Measurements from ENCODE around the gene FFAR2.
A peak's percentile ranks its signal among the peaks of the same experiment; 100 is the strongest.
"Not testable (repeated sequence)": the region's sequence is repeated elsewhere in the genome, so short reads cannot be mapped to it uniquely, and the experiment has no call there.

FFAR2 gene

DNA sequence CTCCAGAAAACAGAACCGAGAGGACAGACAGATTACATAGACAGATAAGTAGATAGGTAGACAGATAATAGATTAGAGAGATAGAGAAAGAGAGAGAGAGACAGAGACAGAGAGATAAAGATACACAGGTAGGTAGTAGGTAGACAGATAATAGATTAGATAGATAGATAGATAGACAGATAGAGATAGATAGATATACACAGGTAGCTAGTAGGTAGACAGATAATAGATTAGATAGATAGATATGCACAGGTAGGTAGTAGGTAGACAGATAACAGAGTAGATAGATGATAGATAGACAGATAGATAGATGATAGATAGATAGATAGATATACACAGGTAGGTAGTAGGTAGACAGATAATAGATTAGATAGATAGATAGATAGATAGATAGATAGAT is 10.1 kb downstream of the FFAR2 start:
- no peak for DNase-seq

DNA sequence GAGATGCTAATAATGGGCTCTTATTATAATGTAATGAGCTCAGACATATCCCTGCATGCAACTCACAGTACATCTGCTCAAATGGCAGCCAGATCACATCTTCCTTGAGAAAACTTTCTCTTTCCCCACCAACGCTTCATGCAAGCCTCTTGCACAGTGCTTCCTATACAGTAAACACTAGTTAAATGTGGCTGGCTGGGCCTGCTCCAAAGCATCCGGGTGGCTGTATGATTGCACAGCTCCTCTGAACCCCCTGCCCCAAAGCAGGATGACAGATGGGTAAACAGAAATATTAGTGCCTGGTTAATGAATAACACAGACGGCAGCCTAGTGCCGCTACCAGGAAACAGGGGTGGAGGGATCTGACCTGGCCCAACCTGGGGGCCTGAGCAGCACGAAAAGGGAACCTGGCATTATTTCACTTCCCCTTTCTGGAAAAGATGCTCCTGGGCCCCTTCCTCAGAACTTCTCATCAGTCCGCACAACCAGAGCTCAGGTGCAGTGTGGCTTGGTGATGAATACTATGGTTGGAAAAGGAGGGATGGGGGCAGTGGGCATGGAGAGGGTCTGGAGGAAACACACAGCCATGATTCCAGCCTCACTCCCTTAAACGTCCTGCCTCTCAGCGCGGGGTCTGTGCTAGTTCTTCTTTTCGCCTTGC is 10.8 kb downstream of the FFAR2 start:
- DNase-seq = no peak

DNA sequence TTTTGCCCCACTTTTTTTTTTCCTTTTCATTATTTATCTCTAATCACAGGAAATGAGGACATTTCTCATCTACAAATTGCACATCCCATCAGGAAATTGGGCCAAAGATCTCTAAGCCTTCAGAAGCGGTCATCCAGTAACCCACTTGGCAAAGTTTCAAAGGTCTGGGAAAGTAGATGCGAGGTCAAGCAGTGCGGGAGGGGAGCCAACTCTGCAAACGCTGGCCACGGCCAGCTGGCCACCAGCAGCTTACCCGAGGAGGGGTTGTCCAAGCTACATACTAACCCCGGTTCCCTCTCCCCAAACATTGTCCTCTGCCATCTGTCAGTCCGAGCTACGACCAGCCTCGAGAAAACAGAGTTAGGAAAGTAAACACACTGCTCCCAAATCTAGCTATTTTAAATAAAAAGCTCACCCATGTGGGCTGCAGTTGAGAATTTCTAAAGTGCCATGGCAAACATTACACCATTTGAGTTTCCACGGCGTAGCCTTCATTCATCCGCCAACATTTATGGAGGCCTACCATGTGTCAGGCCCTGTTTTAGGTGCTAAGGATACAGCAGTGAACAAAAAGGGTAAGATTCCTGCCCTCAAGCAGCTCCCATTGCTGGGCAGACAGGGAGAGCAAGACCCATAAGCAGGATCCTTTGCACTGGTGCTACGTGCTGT is 11.5 kb downstream of the FFAR2 start:
- no peak for DNase-seq

DNA sequence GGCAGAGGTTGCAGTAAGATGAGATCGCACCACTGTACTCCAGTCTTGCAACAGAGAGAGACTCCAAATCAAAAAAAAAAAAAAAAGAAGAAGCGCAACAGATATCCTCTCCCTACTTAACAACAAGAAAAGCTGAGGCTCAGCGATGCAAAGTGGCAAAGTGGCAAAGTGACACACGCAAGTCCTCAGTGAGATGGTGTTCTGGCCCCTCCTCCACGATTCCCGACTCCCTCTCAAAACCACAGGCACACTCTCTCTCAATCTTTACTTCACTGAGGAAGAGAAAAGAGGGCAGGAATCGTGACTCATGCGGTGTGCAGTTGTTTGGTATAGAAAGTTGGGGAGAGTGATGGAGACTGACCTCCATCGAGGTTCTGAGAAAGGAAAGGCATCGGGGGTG is 12.6 kb downstream of the FFAR2 start:
- no peak for DNase-seq

DNA sequence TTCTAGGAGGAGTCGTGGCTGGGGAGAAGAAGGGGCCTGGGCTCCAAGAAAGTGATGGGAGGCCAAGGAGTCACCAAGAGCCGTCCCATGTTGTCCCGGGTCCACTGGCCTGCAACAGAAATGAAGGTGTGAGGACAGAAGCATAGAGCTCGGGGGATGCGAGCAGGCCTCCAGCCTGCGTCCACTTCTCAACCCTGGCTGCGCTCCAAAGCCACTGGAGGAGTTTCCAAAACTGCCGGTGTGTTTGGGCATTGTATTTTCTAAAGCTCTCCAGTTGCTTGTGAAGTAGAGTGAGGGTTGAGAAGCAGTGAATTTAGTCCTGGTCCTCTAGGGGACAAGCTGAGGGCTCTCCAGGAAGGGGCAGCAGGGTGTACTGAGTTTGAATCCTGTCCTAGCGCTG is 13.0 kb downstream of the FFAR2 start:
- DNase-seq = no peak

DNA sequence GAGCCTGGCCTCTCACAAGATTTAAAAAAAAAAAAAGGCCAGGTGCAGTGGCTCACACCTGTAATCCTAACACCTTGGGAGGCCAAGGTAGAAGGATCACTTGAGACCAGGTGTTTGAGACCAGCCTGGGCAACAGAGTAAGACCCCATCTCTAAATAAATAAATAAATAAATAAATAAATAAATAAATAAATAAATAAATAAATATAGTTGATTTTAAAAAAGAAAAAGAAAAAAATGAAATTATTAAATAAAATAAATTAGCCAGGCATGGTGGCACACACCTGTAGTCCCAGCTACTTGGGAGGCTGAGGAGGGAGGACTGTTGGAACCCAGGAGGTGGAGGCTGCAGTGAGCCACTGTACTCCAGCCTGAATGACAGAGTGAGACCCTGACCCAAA is 13.7 kb downstream of the FFAR2 start:
- not testable (repeated sequence) for DNase-seq

DNA sequence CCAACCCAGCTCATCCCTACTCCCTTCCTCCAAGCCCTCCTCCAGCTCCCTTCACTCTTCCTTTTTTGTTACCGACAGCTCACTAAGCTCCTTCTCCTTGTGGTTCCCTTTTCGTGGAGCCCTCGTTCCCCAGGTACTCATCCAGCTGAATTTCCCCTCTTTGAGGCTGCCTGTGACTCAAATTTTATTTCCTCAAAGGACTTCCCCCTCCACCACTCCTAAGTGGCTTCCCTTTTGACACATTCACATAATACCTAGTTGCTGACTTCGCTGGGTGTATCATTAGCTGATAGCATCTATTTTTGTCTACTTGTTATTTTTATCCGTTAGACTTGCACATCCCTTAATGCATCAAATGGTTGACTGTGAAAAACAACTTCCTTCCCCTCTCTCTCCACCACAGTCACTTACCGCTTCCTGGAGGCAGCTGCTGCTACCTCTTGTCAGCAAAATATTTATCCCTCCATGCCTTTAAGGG is 14.5 kb downstream of the FFAR2 start:
- no peak for DNase-seq

DNA sequence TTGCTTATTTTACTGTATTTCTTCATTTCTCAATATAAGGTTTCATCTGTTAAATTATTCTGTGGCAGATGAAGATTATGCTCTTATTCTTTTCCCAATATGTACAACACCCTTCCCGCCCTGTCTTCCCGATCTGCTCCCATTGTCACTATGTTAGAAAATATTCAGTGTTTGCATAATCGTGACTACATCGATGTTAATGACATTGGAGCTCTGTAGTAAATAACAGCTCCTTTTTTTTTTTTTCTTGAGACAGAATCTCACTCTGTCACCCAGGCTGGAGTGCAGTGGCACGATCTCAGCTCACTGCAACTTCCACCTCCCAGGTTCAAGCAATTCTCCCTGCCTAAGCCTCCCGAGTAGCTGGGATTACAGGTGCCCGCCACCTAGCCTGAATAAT is 14.9 kb downstream of the FFAR2 start:
- DNase-seq = not testable (repeated sequence)

DNA sequence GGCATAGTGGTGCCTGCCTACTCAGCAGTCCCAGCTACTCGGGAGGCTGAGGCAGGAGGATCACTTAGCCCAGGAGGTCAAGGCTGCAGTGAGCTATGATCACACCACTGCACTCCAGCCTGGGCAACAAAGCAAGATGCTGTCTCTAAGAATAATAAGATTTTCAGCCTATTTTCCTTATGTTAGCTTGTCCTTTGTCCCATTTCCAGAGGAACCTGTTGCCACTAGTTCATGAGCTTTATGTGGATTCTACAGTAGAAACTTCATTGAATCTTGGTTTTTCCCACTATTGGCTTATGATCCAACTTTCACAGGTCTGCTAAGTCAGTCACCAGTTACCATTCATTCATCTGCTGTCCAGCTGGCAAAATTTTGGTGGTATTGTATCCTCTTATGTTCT is 18.2 kb downstream of the FFAR2 start:
- no peak for DNase-seq

DNA sequence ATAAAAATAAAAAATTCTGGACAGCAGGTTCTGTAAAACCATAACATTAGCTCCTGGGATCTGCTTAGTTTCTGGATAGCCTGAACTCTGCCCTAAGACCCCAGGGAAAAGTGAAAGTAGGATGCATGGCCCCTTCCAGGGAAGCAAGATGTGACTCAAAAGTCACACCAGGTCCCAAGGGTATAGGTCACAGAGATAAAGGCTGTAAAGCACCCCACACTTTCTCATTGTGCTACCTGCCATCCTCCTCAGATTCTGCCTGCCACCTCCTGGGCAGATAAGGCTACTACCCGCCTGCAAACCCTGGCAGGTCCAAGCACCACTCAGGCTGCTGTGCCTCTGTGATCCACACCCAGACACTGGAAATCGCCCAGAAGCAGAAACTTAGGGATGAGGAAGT is 20.6 kb downstream of the FFAR2 start:
- no peak for DNase-seq

DNA sequence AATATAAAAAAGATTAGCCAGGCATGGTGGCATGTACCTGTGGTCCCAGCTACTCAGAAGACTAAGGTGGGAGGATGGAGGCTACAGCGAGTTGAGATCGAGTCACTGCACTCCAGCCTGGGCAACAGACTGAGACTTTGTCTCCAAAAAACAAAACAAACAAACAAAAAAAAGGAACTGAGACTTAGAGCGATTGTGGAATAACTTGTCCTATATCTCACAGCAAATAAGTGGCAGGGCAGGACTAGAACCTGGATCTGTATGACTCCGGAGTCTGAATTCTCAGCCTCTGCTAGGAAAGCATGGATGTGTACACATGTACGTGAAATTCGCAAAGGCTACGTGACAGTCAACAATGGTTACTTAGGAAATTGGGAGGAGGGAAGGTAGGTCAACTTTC is 22.1 kb downstream of the FFAR2 start:
- no peak for DNase-seq

DNA sequence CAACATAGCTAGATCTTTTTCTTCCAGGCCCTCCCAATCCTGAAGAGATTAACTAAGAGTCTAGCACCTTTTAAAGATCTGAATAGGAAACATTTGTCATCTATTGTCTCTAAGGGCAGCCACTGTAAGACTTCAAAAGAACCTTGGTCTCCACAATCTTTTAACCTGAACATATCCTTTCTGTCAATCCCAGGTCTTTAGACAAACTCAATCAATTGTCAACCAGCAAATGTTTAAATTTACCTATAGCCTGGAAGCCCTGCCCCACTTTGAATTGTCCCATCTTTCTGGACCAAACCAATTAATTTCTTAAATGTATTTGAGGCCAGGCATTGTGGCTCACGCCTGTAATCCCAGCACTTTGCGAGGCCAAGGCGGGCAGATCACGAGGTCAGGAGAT is 23.0 kb downstream of the FFAR2 start:
- DNase-seq = not testable (repeated sequence)

DNA sequence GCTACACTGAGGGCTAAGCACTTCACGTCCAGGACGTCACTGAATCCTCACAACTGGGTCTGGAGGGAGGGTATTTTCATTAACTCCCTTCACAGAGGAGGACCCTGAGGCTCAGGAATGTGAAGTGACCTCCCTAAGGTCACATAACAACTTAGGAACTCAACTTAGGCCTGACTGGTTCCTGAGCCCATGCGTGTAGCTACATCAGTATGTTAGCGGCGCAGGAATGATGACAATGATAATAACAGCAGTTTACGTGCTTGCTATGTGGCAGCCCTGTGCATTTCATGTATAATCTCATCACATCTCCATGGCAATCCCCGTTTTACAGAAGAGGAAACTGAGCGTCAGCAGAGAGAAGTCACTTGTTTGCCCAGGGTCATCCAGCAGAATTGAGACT is 23.9 kb downstream of the FFAR2 start:
- no peak for DNase-seq

DNA sequence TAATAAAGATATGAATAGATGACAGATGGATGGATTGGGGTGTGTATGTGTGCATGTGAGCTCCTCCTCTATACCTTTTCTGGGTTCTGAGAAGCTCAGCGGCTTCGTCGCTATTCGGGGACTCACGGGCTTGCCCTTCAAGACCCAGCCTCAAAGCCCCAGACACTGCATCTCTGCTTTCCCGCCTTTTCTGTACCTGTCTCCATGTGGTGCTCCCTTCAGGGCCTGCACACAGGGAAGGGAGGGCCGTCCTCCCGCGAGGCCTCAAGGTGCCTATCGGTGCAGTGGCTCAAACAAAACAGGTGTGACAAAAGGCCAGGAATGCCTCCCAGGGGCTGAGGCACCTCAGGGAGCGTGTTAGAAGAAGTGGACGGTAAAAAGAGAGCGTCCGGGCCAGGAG is 26.0 kb downstream of the FFAR2 start:
- no peak for DNase-seq

DNA sequence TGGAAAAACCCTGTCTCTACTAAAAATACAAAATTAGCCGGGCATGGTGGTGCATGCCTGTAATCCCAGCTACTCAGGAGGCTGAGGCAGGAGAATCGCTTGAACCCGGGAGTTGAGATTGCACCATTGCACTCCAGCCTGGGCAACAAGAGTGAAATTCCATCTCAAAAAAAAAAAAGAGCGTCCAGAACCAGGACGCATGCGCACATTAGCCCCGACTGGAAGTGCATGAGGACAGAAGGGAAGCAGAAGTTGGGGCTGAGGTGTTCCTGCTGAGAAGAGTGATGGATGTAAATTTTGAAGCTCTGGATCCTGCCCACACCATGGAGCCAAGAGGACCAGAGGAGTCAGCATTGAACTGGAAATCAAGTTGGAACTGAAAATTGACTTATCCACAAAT is 26.5 kb downstream of the FFAR2 start:
- not testable (repeated sequence) for DNase-seq

DNA sequence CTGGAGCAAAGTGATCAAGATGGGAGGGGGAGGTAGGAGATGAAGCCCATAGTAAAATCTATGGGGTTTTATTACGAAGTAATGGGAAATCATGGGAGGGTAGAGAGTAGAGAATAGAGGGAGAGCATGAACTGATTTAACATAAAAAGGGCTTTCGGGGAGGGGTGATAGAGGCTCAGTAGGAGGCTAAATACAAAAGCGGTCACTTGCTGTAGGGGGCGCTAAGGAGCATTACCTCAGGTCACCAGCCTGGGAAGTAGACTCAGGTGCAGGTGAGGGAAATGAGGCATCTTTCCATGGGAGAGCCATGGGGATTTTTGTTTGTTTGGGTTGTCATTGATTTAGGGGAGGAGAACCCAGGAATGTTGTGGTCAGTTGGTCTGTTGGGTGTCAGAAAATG is 28.1 kb downstream of the FFAR2 start:
- no peak for DNase-seq

DNA sequence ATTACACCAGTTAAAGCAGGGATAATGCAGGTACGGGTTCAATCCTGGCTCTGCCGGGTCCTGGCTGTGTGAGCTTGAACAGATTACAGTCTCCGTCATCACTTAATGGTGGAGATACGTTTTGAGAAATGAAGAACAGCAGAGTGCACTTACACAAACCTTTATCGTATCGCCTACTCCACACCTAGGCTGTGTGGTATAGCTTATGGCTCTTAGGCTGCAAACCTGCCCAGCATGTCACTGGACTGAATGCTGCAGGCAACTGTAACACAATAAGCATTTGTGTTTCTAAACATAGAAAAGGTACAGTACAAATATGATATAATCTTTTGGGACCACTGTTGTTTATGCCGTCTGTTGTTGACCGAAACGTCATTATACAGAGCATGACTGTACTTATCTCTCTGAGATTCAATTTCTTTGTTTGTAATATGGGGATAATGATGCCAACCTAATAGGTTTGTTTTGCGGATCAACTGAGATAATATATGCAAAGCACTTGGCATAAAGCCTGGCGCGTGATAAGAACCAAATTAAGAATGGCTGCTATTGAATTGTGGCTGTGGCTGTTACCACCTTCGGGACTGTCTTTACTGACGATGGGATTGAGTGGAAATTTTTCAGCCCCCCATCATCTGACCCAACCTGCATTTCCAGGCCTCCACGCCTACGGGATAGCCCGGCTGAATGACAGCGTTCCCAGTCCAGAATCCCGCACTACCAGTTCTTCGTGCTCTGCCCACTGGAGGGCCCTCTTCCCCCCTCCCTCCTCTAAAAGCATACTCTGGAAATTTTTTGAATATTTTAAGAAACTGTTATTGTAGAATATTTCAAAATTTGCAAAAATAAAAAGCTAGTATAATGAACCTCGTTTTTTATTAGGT is 31.0 kb downstream of the FFAR2 start:
- DNase-seq = peak; percentile 66

DNA sequence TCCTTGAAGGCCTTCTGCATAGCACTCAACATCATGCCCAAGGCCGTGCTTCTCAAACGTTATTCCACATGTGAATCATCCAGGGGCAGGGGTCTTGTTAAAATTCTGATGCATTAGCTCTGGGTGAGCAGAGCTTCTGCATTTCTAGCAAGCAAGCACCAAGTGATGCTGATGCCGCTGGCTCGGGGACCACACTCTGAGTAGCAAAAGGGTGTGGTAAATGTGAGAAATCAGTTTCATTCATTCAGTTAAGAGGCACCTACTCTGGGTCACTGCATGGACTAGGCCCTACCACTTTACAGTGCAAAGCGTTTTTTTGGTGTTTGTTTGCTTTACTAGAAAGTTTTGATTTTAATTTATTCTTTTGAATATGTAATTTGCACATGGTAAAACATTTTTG is 35.0 kb downstream of the FFAR2 start:
- DNase-seq = no peak

DNA sequence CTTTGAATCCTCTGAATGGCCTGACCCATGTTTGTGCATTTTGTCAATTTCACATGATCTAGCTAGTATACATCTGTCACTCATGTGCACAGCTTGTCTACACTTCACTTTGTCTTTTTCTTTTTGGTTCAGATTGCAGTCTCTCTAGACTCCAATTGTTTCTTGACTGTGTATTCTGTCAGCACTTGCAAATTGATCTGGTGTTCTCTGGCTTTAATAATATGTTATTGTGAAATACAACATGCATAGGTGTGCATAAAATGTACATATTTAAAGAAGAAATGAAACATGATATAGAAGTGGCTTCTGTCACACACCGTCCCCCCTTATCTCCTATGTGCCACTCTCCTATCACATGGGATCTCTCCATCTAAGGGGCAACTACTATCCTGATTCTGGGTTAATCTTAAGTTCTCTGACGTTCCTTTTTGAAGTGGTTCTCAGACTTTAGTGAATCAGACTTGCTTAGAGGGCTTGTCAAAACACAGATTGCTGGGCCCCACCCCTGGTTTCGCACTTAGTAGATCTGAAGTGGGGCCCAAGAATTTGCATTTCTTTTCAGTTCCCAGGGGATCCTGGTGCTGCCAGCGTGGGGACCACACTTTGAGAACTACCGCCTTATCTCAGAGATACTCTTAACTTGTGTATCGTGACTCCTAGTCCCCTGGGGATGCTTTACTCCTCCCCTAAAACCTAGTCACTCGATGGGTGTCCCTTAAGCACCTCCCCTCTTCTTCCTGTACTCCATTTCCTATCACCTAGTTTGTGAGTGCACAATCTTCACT is 36.4 kb downstream of the FFAR2 start:
- no peak for DNase-seq

DNA sequence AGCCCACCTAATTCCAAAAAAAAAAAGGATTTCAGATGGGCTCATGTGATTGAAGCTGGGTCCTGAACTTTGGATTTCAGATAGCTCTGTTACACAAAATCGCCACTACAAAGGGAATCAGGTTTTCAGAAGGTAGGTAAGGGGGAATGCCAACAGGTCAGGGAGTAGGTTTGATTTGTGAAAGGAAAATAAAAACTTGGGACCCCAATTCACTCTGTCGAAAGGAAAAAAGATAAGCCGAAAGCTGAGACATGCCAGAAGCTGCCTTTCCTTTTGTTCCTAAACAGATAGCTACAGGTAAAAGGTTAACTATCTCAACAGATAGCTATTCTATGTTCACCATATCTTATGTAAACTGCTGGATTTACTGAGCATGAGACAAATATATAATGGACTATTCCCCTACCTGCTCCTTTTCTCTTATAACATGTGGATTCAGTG is 38.2 kb downstream of the FFAR2 start:
- no peak for DNase-seq

DNA sequence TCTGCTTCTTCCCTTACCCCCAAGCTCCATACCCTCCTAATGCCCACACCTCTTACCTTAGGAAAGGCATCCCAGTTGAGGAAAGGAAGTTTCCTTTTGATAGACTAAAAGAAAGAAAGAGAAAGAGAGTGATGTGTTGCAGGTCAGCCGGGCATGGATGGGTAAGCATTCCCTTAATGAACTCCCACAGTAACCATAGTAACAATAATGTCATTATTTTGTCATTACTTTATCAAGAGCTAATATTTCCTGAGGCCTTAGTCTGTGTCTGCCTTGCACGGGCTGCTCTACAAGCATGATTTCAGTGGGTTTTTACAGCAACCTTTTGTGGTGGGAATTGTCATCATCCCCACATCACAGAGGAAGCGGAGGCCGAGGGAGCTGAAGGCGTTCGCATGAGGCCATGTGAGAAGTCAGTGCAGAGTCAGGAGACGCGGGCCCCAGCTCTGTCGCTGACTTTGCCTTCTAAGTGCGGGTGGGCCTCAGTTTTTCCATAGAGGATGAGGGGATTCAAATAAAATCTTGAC is 39.7 kb downstream of the FFAR2 start:
- no peak for DNase-seq

DNA sequence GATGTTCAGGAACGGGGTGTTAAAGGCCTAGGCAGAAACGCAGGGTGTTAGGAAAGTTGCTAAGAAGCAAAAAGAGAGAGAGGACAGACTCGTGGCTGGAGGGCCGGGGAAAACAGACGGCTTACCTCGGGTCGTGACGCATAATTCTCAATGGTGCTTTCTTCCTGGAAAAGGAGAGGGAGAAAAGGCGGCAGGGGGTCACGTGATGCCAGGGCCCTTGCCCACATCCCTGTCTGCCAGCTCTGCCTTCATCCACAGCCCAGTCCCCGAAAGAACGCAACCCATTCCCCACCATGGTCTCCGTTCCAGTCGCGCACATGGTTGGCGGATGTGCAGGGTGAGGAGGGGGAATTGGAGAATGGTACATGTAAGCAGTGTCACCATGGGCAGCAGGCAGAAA is 40.6 kb downstream of the FFAR2 start:
- DNase-seq = no peak

DNA sequence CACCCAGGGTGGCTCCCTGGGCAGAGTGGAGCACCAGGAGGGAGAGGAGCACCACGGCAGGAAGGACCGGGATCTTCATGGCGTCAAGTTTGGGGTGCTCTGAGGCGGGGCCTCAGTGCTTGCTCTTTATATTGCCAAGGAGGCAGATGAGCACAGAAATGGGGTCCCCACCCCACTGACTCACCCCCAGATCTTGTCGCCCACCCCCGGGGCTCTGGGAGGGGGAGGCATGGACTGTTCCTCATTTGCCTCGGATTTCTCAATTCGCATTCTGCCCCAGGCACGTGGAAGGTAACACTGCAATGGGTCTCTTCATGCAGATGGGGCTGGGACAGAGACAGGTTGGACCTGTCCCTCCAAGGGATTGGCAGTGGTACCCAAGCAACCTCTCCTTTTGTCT is 42.3 kb downstream of the FFAR2 start, which contains the start of gene KRTDAP:
TSS of gene KRTDAP (minus strand) at position 101 of the 400 bp plus-strand sequence. CDS start at position 79, 22 bp downstream.
- no peak for DNase-seq
